Measurements from ENCODE around the gene WNK1. TPM values are rescaled to one million over a fixed set of nuclear protein-coding genes. Genes with fewer than 3 reads are reported as not detected.

Gene WNK1
- total and polyA plus RNA-seq, 2 of the 8 experiments (the other 6 are each of a cell fraction or from before 2014, with no cell fraction given) = 88.2 to 157 TPM

- TF ChIP-seq E2F6 (IDR thresholded peaks at IDR 0.05) (no peak), MAFK (IDR thresholded peaks at IDR 0.05; ENCODE audit: low read depth, low read length) (no peak)
Measured at GRCh38 chr12:916712-917445, 164.5 kb downstream of the WNK1 start (continued).

All from H1 (cell line).